SK-N-MC (cell line): Measurements from ENCODE around the gene SCN11A.

ENCODE experiments used
- EZH2 ChIP-seq: fragments of 200-600 bp; sonication (generic); IDR thresholded peaks from one replicate; pipeline ENCODE4 v1.6.1; 2017; ENCODE audit warnings: antibody characterized with exemption
- POLR2AphosphoS5 ChIP-seq: IDR thresholded peaks from 2 replicates; pipeline ENCODE4 v1.6.1; 2012; ENCODE audit warnings: mild to moderate bottlenecking, low read depth, low read length, borderline replicate concordance

DNA sequence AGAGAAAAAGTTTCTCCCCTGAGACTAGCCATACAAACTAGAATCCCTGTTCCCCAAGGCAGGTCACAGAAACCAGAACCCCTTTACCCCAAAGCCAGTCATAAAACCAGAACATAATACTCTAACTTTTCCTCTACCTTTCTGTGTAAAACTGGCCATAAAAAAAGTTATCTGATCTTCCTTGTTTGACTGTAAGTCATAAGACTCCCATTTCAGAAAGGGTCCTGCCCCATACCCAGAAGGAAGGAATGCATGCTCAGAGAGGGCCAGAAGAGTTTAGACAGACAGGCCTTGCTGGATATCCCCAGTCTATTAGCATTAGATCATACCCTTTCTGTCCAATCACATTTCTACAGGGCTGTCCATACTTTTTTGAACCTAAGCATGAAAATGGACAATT, 27.2 kb downstream of the SCN11A start:
- TF ChIP-seq POLR2AphosphoS5: no peak
- no peak for TF ChIP-seq EZH2
